ENCODE results near the gene HTT.

HTT gene

GRCh38 chr4:3200423-3201090, 126.1 kb downstream of the HTT start:
- no peak for DNase-seq (ENCODE audit: low read depth)

GRCh38 chr4:3201718-3202702, 127.5 kb downstream of the HTT start:
- DNase-seq (ENCODE audit: low read depth), result peak; percentile 42

DNA sequence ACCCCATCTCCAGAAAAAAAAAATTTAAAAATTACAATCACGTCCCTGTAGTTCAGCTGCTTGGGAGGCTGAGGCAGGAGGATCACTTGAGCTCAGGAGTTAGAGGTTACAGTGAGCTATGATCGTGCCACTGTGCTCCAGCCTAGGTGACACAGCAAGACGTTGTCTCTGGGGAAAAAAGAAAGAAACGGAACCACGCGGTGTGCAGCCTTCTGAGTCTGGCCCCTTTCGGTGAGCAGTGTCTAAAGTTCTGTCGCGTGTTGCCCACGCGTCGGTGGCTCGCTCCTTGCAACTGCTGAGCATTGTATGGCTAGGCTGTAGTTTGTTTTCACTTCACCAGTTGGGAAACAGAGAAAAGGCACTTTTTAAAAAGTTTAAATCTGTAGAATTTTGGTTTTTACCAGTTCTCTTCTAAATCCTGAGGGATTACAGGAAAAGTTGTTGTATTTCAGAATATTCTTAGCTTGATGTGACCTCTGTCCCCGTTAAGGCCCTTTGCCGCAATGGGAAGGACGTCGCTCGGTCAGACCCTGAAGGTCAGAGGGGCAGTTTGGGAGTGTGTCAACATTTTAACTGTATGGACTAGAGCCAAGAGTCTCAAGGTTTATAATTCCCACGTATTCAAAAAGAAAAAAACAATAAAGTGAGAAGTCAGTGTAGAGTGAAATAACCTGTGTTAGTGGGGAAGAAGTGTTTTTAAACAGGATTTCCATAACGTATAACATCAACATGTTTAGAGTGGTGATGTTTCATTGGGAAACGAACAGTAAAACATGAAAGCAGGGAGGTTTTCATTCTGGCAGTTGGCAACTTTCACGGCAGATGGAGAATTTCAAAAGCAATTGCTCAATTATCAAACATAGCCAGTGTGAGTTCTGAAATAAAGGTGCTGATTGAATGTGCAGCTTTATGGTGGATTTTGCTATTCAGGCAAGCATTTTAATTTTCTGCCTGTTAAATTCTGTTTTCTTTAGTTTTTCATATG, 128.6 kb downstream of the HTT start:
- no peak for DNase-seq (ENCODE audit: low read depth)

GRCh38 chr4:3203971-3204431, 129.5 kb downstream of the HTT start:
- no peak for DNase-seq (ENCODE audit: low read depth)

DNA sequence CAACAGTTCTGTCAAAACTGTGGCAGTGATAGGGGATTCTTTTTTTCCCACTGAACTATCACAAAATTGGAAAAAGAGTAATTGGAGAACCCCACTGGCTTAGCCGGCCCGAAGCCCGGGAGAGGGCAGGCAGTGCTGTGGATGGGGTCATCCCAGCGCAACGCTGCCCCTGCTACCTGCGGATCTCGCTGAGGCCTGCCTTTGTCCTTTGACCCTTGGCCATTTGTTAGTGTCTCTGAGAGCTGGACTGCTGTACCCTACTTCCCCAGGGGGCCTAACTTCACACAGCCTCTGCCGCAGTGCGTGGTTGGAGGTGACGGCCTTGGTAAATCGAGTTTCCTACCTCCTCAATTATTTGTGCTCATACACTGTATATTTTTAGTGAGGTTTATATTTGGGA, 131.5 kb downstream of the HTT start:
- DNase-seq (ENCODE audit: low read depth), result no peak

GRCh38 chr4:3206439-3207100, 132.1 kb downstream of the HTT start:
- DNase-seq (ENCODE audit: low read depth), result no peak

DNA sequence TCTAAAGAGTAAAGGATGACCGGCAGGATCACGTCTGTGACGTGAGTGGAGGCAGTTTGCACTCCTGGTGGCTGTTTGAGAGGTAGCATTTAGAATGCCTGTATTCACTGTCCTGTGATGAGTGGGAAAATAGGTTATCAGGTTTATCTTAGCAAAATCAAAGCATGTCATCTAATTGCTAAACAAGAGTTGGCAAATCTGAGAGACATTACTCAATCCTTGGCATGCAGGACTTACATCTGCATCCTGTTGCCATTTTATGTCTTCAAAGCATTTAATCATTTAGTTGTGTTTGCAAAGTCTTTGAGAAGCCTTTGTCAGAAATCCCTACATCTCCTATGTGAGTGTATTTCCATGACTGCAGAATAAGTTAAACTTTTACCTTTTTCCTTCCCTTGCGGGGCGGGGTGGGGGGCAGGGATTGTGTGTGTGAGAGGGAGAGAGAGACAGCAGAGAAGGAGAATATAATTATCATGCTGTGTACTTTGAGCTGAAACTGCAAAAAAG, 133.1 kb downstream of the HTT start:
- DNase-seq (ENCODE audit: low read depth), result no peak

DNA sequence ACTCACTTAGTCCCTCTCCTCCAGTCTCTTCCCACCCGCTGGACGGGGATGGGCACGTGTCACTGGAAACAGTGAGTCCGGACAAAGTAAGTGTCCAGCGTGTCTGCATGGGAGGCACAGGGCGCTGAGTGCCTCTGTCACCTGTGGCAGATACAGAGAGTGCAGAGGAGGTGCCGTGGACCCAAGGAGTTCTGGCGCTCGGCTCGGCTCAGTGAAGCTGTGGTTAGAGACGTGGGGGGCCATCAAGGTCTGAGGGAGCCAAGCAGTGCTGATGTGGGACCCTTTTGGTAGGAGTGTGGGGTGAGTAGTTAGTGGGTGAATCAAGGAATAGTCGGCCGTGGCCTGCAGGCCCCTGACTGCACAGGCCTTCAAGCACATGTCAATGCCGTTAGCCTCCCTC, 134.3 kb downstream of the HTT start:
- no peak for DNase-seq (ENCODE audit: low read depth)

- DNase-seq (ENCODE audit: low read depth), result no peak
Observed at GRCh38 chr4:3209551-3210325, 135.3 kb downstream of the HTT start.

DNA sequence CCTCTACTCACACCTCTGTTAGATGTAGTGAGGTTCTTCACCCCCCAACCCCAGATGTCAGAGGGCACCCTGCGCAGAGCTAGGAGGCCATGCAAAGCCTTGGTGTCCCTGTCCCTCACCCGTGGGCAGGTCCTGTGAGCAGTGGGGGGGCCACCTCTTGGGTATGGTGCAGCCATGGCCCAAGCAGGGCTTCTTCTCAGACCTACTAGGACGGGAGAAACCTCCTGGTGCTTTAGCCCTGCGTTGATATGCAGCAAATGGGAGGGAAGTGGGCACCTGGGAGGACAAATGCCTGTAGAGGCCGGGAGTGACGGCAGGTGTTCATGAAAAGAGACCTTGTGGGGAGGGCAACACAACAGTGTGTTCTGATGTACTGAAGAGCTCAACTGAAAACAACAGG, 136.0 kb downstream of the HTT start:
- no peak for DNase-seq (ENCODE audit: low read depth)

DNA sequence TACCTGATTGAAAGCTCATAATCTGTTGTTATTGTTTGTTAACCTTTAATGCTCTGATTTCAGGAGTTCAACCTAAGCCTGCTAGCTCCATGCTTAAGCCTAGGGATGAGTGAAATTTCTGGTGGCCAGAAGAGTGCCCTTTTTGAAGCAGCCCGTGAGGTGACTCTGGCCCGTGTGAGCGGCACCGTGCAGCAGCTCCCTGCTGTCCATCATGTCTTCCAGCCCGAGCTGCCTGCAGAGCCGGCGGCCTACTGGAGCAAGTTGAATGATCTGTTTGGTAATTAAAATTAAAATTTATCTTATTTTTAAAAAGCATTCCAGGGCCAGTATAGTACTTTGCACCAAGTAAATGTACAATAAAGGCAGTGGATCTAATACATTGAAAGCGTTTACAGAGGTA, 137.4 kb downstream of the HTT start:
- no peak for DNase-seq (ENCODE audit: low read depth)

DNA sequence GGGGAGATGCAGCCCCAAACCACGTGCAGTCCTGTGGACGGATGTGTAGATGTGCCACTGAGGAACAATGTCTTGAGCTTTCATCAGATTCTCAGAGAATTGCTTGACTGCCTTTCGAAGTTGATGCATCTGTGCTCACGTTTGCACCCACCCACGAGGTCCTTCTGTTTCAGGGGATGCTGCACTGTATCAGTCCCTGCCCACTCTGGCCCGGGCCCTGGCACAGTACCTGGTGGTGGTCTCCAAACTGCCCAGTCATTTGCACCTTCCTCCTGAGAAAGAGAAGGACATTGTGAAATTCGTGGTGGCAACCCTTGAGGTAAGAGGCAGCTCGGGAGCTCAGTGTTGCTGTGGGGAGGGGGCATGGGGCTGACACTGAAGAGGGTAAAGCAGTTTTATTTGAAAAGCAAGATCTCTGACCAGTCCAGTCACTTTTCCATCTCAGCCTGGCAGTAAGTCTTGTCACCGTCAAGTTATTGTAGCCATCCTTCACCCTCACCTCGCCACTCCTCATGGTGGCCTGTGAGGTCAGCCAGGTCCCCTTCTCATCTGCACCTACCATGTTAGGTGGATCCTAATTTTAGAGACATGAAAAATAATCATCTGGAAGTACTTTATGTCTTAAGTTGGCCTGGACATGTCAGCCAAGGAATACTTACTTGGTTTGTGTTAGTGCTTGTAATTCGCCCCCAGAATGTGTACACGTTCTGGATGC, 138.1 kb downstream of the HTT start:
- DNase-seq (ENCODE audit: low read depth), result no peak

GRCh38 chr4:3213106-3213425, 138.6 kb downstream of the HTT start:
- DNase-seq (ENCODE audit: low read depth), result no peak

GRCh38 chr4:3213661-3214250, 139.3 kb downstream of the HTT start:
- no peak for DNase-seq (ENCODE audit: low read depth)

- DNase-seq (ENCODE audit: low read depth), result no peak
Observed at GRCh38 chr4:3215256-3215655, 140.8 kb downstream of the HTT start.

DNA sequence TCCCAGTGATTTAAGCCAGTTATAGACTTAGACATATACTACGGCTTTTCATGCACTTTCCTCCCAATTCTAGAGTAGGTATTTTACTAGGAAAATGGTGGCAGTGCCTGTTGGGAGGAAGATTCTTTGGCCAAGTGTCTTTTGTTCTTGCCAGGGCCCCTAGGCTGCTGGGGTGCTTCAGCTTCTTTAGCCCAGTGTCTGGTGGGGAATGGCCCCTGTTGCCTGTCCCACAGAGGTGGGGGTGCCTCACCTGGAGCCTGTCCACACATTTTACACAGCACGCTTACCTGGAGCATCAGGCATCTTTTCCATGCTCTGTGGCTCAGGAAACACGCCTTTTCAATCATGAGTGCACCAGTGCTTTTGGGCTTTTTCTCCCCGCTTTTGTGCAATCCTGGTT, 141.3 kb downstream of the HTT start:
- no peak for DNase-seq (ENCODE audit: low read depth)

- DNase-seq (ENCODE audit: low read depth), result no peak
Observed at GRCh38 chr4:3217266-3217665, 142.8 kb downstream of the HTT start.

DNA sequence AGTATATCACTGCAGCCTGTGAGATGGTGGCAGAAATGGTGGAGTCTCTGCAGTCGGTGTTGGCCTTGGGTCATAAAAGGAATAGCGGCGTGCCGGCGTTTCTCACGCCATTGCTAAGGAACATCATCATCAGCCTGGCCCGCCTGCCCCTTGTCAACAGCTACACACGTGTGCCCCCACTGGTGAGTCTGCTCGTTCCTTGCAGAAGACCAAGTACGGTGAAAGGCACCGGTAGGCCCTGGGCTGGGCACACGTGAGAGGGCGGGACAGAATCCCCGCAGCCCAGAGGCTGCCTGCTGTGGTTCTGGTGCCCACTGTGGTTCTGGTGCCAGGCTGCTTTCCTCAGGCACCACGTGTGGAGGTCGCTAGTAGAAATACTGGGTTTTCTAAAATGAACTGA, 143.3 kb downstream of the HTT start:
- DNase-seq (ENCODE audit: low read depth), result no peak
